WERI-Rb-1 (cell line): ENCODE data around the gene PTPRN2.

Source experiments
- DNase-seq: peaks from one replicate; pipeline ENCODE4 v3.0.0-alpha.2; 2020
- H3K27ac ChIP-seq: fragments of 250-450 bp; sonication (Bioruptor Pico); 2 replicates; pipeline ENCODE4 v1.5.1; 2020; ENCODE audit warnings: mild to moderate bottlenecking, moderate library complexity
- H3K27me3 ChIP-seq: fragments of 250-450 bp; sonication (Bioruptor Pico); 2 replicates; pipeline ENCODE4 v1.5.1; 2021; ENCODE audit warnings: mild to moderate bottlenecking, low read depth, moderate library complexity; ENCODE audit not compliant: insufficient read depth, severe bottlenecking
- H3K36me3 ChIP-seq: fragments of 250-450 bp; sonication (Bioruptor Pico); 2 replicates; pipeline ENCODE4 v1.5.1; 2020; ENCODE audit warnings: mild to moderate bottlenecking, moderate library complexity
- H3K4me3 ChIP-seq: 2 replicates; pipeline ENCODE4 v1.5.1; 2011; ENCODE audit warnings: low read depth, mild to moderate bottlenecking, control low read depth, low read length
- H3K9me3 ChIP-seq: fragments of 250-450 bp; sonication (Bioruptor Pico); 2 replicates; pipeline ENCODE4 v1.5.1; 2021; ENCODE audit warnings: mild to moderate bottlenecking, moderate library complexity; ENCODE audit not compliant: severe bottlenecking
- CTCF ChIP-seq: IDR thresholded peaks from 2 replicates; pipeline ENCODE4 v1.5.1; 2011; ENCODE audit warnings: low read depth, mild to moderate bottlenecking, control low read depth, inconsistent platforms, low read length

The PTPRN2 gene

GRCh38 chr7:157745721-157746709 lies 841.6 kb downstream of the PTPRN2 start:
- no peak overlapping the region for H3K4me3 ChIP-seq
- no peak overlapping the region for H3K27ac ChIP-seq
- TF ChIP-seq CTCF = no peak
- no peak for DNase-seq
- no peaks in the 10 kb centered on the region for H3K27me3 ChIP-seq
- H3K9me3 ChIP-seq = no peaks in the 10 kb centered on the region
- H3K36me3 ChIP-seq = no peaks in the 10 kb centered on the region

- H3K27me3 ChIP-seq = no peaks in the 10 kb centered on the region
- TF ChIP-seq CTCF = no peak
These were observed 842.6 kb downstream of the PTPRN2 start for GRCh38 chr7:157744786-157745601.

GRCh38 chr7:157743781-157744525 lies 843.7 kb downstream of the PTPRN2 start:
- Histone ChIP-seq H3K27ac (no peak overlapping the region), H3K4me3 (no peak overlapping the region), H3K36me3 (no peaks in the 10 kb centered on the region), H3K9me3 (no peaks in the 10 kb centered on the region), H3K27me3 (no peaks in the 10 kb centered on the region)
- TF ChIP-seq CTCF = no peak
- DNase-seq = no peak

More at GRCh38 chr7:157744786-157745601, 842.6 kb downstream of the PTPRN2 start:
- H3K36me3 ChIP-seq = no peaks in the 10 kb centered on the region
- no peak overlapping the region for H3K4me3 ChIP-seq
- DNase-seq = no peak
- no peak overlapping the region for H3K27ac ChIP-seq
- H3K9me3 ChIP-seq = no peaks in the 10 kb centered on the region

- Histone ChIP-seq H3K27me3 (no peaks in the 10 kb centered on the region), H3K4me3 (no peak overlapping the region), H3K9me3 (no peaks in the 10 kb centered on the region), H3K36me3 (no peaks in the 10 kb centered on the region), H3K27ac (no peak overlapping the region)
- no peak for TF ChIP-seq CTCF
- DNase-seq = no peak
These were observed 847.3 kb downstream of the PTPRN2 start for GRCh38 chr7:157740251-157740798.

- H3K4me3 ChIP-seq = no peak overlapping the region
- TF ChIP-seq CTCF = no peak
- no peaks in the 10 kb centered on the region for H3K27me3 ChIP-seq
- H3K36me3 ChIP-seq = no peaks in the 10 kb centered on the region
- no peaks in the 10 kb centered on the region for H3K9me3 ChIP-seq
- no peak overlapping the region for H3K27ac ChIP-seq
- no peak for DNase-seq
These were observed 848.0 kb downstream of the PTPRN2 start for GRCh38 chr7:157739650-157740049.
